Measurements from ENCODE around the gene SLC6A20.

Gene SLC6A20

GRCh38 chr3:45795882-45796765, at the start of gene SLC6A20:
Gene SLC6A20 (minus strand): TSS chr3:45796536. CDS start chr3:45796419, 117 bp downstream.
- DNase-seq, result no peak

- DNase-seq, result no peak
These were observed 48.3 kb upstream of the SLC6A20 start for GRCh38 chr3:45844616-45845015.

- no peak for DNase-seq
These were observed 46.7 kb upstream of the SLC6A20 start for GRCh38 chr3:45842851-45843625.

GRCh38 chr3:45841757-45842491, 45.6 kb upstream of the SLC6A20 start, which contains the start of gene LZTFL1:
Gene LZTFL1 (minus strand): TSS chr3:45842119. CDS start chr3:45841991, 128 bp downstream.
- DNase-seq, result peak; percentile 97

GRCh38 chr3:45841420-45841756, 45.1 kb upstream of the SLC6A20 start:
- DNase-seq, result peak; percentile 6

- DNase-seq, result no peak
These were observed 42.1 kb upstream of the SLC6A20 start for GRCh38 chr3:45838466-45838865.

GRCh38 chr3:45832699-45833098, 36.4 kb upstream of the SLC6A20 start:
- no peak for DNase-seq

- no peak for DNase-seq
These were observed 33.8 kb upstream of the SLC6A20 start for GRCh38 chr3:45830121-45830520.

GRCh38 chr3:45826908-45827307, 30.6 kb upstream of the SLC6A20 start:
- no peak for DNase-seq

GRCh38 chr3:45826321-45826720, 30.0 kb upstream of the SLC6A20 start:
- DNase-seq, result no peak

- no peak for DNase-seq
These were observed 24.8 kb upstream of the SLC6A20 start for GRCh38 chr3:45821127-45821526.

GRCh38 chr3:45819543-45819942, 23.2 kb upstream of the SLC6A20 start:
- peak; percentile 43 for DNase-seq

- DNase-seq, result peak; percentile 97
These were observed 21.6 kb upstream of the SLC6A20 start for GRCh38 chr3:45817831-45818522.

GRCh38 chr3:45816544-45816943, 20.2 kb upstream of the SLC6A20 start:
- DNase-seq, result peak; percentile 35

GRCh38 chr3:45814322-45814721, 18.0 kb upstream of the SLC6A20 start:
- no peak for DNase-seq

GRCh38 chr3:45807681-45808540, 11.6 kb upstream of the SLC6A20 start:
- DNase-seq, result no peak

GRCh38 chr3:45807133-45807532, 10.8 kb upstream of the SLC6A20 start:
- no peak for DNase-seq

GRCh38 chr3:45806072-45806471, 9.7 kb upstream of the SLC6A20 start:
- no peak for DNase-seq

GRCh38 chr3:45803252-45803935, 7.1 kb upstream of the SLC6A20 start:
- DNase-seq, result no peak

- no peak for DNase-seq
These were observed 5.8 kb upstream of the SLC6A20 start for GRCh38 chr3:45802146-45802545.

- DNase-seq, result no peak
These were observed 4.3 kb upstream of the SLC6A20 start for GRCh38 chr3:45800611-45801010.

Data from fibroblast of upper back skin (primary cell).